Neural progenitor cell (in vitro differentiated cells): Measurements from ENCODE around the gene RPP25.

Source experiments
- CTCF ChIP-seq: fragments of 200-600 bp; sonication (generic); IDR thresholded peaks from 2 replicates; pipeline ENCODE4 v1.5.1; 2017; ENCODE audit warnings: antibody characterized with exemption, mild to moderate bottlenecking
- EZH2phosphoT487 ChIP-seq: fragments of 200-600 bp; sonication (generic); IDR thresholded peaks from 2 replicates; pipeline ENCODE4 v1.6.1; 2017; ENCODE audit warnings: antibody characterized with exemption

GRCh38 chr15:74955017-74955416, 1.6 kb downstream of the RPP25 start:
- no peak for TF ChIP-seq CTCF
- no peak for TF ChIP-seq EZH2phosphoT487
